Spleen (tissue), 11 donors: ENCODE results near the gene OVOL3. TPM values are rescaled to one million over a fixed set of nuclear protein-coding genes. Genes with fewer than 3 reads are reported as not detected.

Experiments used
- DNase-seq: peaks from one replicate; pipeline ENCODE4 v3.0.0-alpha.2; 2020
- H3K27ac ChIP-seq, 8 donors: fragments of 200-600 bp; sonication (generic) in 7 of 8; 1 replicate in 4 of 8; 2 replicates in 4 of 8; pipeline versions ENCODE4 v1.5.0 to v1.8.0; 2016 to 2021; ENCODE audit warnings: inconsistent platforms in 4 of 8, mild to moderate bottlenecking in 4 of 8, moderate library complexity in 1 of 8
- H3K27me3 ChIP-seq, 7 donors: fragments of 200-600 bp; sonication (generic) in 6 of 7; replicated peaks in 1 of 7; 1 replicate in 4 of 7; 2 replicates in 3 of 7; pipeline versions ENCODE4 v1.5.0 to v1.8.0; 2016 to 2021; ENCODE audit warnings: inconsistent platforms in 3 of 7, mild to moderate bottlenecking in 1 of 7
- H3K36me3 ChIP-seq, 6 donors: fragments of 200-600 bp; sonication (generic) in 5 of 6; 1 replicate in 4 of 6; 2 replicates in 2 of 6; pipeline versions ENCODE4 v1.5.0 to v1.8.0; 2016 to 2021; ENCODE audit warnings: inconsistent platforms in 2 of 6
- H3K4me1 ChIP-seq, 6 donors: fragments of 200-600 bp; sonication (generic) in 5 of 6; 1 replicate in 3 of 6; 2 replicates in 3 of 6; pipeline versions ENCODE4 v1.5.0 to v1.8.0; 2016 to 2021; ENCODE audit warnings: inconsistent platforms in 3 of 6
- H3K4me3 ChIP-seq, 8 donors: fragments of 200-600 bp; sonication (generic) in 7 of 8; 1 replicate in 4 of 8; 2 replicates in 4 of 8; pipeline versions ENCODE4 v1.5.0 to v1.8.0; 2016 to 2021; ENCODE audit warnings: inconsistent platforms in 4 of 8, mild to moderate bottlenecking in 4 of 8, moderate library complexity in 2 of 8
- H3K9me3 ChIP-seq, 8 donors: fragments of 200-600 bp; sonication (generic) in 7 of 8; 1 replicate in 4 of 8; 2 replicates in 4 of 8; pipeline versions ENCODE4 v1.5.0 to v1.8.0; 2016 to 2021; ENCODE audit warnings: inconsistent platforms in 4 of 8
- POLR2A ChIP-seq, 3 donors: fragments of 450-650 bp; IDR thresholded peaks; one replicate each; pipeline ENCODE4 v1.5.1; 2017; ENCODE audit warnings: antibody characterized with exemption in 3 of 3, mild to moderate bottlenecking in 1 of 3
- POLR2AphosphoS5 ChIP-seq, 3 donors: sonication (generic); formaldehyde crosslinking; IDR thresholded peaks; one replicate each; pipeline ENCODE4 v1.5.1; 2017; ENCODE audit warnings: antibody characterized with exemption in 3 of 3
- WGBS, 5 donors: extraction: QIAGEN DNeasy Blood & Tissue Kit in 3 of 5; methylation state at CpG; one replicate each; pipeline versions ENCODE4 v1.1.5 to v1.1.7; 2013 to 2018; 5-methylcytosine and 5-hydroxymethylcytosine counted together
- intact Hi-C: fragments of 100-400 bp; cut with DNase I; formaldehyde crosslinking; loops from one replicate; pipeline ENCODE4 v1.15.0; 2023; ENCODE audit warnings: low total_unique reads
- polyA plus RNA-seq, 3 donors: library from polyadenylated mRNA; stranded (reverse); fragments of 200-250 nt; gene quantifications; one replicate each; pipeline ENCODE4 v1.2.1, GENCODE V29; 2013
- total RNA-seq, 7 donors: library from RNA; depleted of rRNA in 3 of 7; stranded (reverse); fragments of >200 nt in 3 of 7; fragmentation: NEBNext Ultra II Directional in 4 of 7; extraction: Animal tissue kit (Norgen Biotek cat#: 25700) in 4 of 7; gene quantifications; one replicate each; pipeline versions ENCODE4 v1.1.0 to v1.2.1, GENCODE V29; 2016 to 2021
- TF ChIP-seq, protein P1 (sequence below), 11 experiments: fragments of 200-600 bp in 7 of 11; fragments of 450-650 bp in 4 of 11; sonication (generic) in 4 of 11; IDR thresholded peaks in 8 of 11; conservative IDR thresholded peaks in 3 of 11; 1 replicate in 7 of 11; 2 replicates in 4 of 11; pipeline versions ENCODE4 v1.4.0 to v1.8.0; 2016 to 2021; ENCODE audit warnings: antibody characterized with exemption in 11 of 11, inconsistent platforms in 4 of 11, mild to moderate bottlenecking in 1 of 11
- donor health status: healthy with polysubstance abuse.
- donor health status: DM: no; HTN: no; CAD: no; lungs with moderate emphysema.
- donor health status: DM: no; HTN: no; CAD: no.
- donor health status: Bipolar disorder and iron deficiency.
- donor health status: healthy.
- donor health status: DM: no; HTN: no; CAD: no.
- donor health status: DM: yes; HTN: yes; CAD: no.

The OVOL3 gene
- total and polyA plus RNA-seq, 10 donors: 0.11 to 0.22 (median 0.19) TPM; not detected in 7

GRCh38 chr19:36112678-36113077 is 1.7 kb downstream of the OVOL3 start:
- Histone ChIP-seq H3K36me3 (peaks cover 0 to 57% (median 26%) of the 10 kb centered on the region in 6 donors), H3K27me3 (no peaks in the 10 kb centered on the region), H3K4me3 (no peak overlapping the region), H3K4me1 (peaks cover 15 to 45% (median 33%) of the 10 kb centered on the region in 6 donors), H3K9me3 (no peaks in the 10 kb centered on the region), H3K27ac (no peak overlapping the region)
- DNase-seq: peak; percentile 77
- intact Hi-C loops: loop anchor here (10.0 kb wide), 1 partner anchor 58 kb away; the partner anchor contains the start of genes THAP8 and WDR62
- no peak for TF ChIP-seq POLR2AphosphoS5 (IDR thresholded peaks at IDR 0.05)
- no peak for TF ChIP-seq POLR2A (IDR thresholded peaks at IDR 0.05)
- WGBS, 5 donors: 96 to 98% (median 96%) methylated on average over 10 of the region's 10 CpGs

- Histone ChIP-seq H3K36me3 (peaks cover 0 to 57% (median 28%) of the 10 kb centered on the region in 6 donors), H3K27ac (peak overlapping the region in 1 of 8 donors; percentile 93), H3K9me3 (no peaks in the 10 kb centered on the region), H3K27me3 (no peaks in the 10 kb centered on the region), H3K4me1 (peaks cover 15 to 53% (median 35%) of the 10 kb centered on the region in 6 donors), H3K4me3 (peak overlapping the region in 6 of 8 donors; percentile 71 to 96 (median 80))
- TF ChIP-seq, protein P1, sequence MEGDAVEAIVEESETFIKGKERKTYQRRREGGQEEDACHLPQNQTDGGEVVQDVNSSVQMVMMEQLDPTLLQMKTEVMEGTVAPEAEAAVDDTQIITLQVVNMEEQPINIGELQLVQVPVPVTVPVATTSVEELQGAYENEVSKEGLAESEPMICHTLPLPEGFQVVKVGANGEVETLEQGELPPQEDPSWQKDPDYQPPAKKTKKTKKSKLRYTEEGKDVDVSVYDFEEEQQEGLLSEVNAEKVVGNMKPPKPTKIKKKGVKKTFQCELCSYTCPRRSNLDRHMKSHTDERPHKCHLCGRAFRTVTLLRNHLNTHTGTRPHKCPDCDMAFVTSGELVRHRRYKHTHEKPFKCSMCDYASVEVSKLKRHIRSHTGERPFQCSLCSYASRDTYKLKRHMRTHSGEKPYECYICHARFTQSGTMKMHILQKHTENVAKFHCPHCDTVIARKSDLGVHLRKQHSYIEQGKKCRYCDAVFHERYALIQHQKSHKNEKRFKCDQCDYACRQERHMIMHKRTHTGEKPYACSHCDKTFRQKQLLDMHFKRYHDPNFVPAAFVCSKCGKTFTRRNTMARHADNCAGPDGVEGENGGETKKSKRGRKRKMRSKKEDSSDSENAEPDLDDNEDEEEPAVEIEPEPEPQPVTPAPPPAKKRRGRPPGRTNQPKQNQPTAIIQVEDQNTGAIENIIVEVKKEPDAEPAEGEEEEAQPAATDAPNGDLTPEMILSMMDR (IDR thresholded peaks at IDR 0.05 in 8 of 11, conservative IDR thresholded peaks at IDR 0.05 in 3 of 11): no peak
- DNase-seq: peak; percentile 81
- intact Hi-C loops: loop anchor here (10.0 kb wide), 1 partner anchor 59 kb away; the partner anchor contains the start of genes THAP8 and WDR62
- WGBS, 5 donors: 94 to 97% (median 95%) methylated on average over 34 of the region's 34 CpGs
Measured at GRCh38 chr19:36113425-36113824, 2.5 kb downstream of the OVOL3 start.

GRCh38 chr19:36113894-36114720 is 3.2 kb downstream of the OVOL3 start:
- WGBS, 5 donors: 12 to 16% (median 14%) methylated on average over 47 to 48 of the region's 48 CpGs
- DNase-seq: peak; percentile 84
- peaks cover 15 to 57% (median 35%) of the 10 kb centered on the region in 6 donors for H3K4me1 ChIP-seq
- H3K9me3 ChIP-seq: no peaks in the 10 kb centered on the region
- H3K4me3 ChIP-seq: peak overlapping the region; percentile 48 to 96 (median 80)
- no peaks in the 10 kb centered on the region for H3K27me3 ChIP-seq
- H3K36me3 ChIP-seq: peaks cover 0 to 63% (median 35%) of the 10 kb centered on the region in 6 donors
- intact Hi-C loops: loop anchor here (10.0 kb wide), 1 partner anchor 59 kb away; the partner anchor contains the start of genes THAP8 and WDR62
- TF ChIP-seq POLR2AphosphoS5 (IDR thresholded peaks at IDR 0.05) (no peak), POLR2A (IDR thresholded peaks at IDR 0.05) (no peak)
- TF ChIP-seq, protein P1 (IDR thresholded peaks at IDR 0.05 in 8 of 11, conservative IDR thresholded peaks at IDR 0.05 in 3 of 11): no peak
- H3K27ac ChIP-seq: peak overlapping the region; percentile 64 to 96 (median 92)

GRCh38 chr19:36114721-36115452 is 3.9 kb downstream of the OVOL3 start, which contains the start of gene POLR2I:
POLR2I (minus strand) TSS chr19:36114875; CDS start chr19:36114856, 19 bp downstream.
- peak within 1 kb of the TSS; percentile 64 to 96 (median 92) for H3K27ac ChIP-seq
- H3K4me3 ChIP-seq: peak within 1 kb of the TSS; percentile 55 to 96 (median 80)
- WGBS, 5 donors: 0% methylated on average over 48 to 60 of the region's 60 CpGs
- TF ChIP-seq, protein P1 (IDR thresholded peaks at IDR 0.05 in 8 of 11, conservative IDR thresholded peaks at IDR 0.05 in 3 of 11): peak in 2 of 11 experiments; percentile 23 to 33
- TF ChIP-seq POLR2AphosphoS5 (IDR thresholded peaks at IDR 0.05) (peak; percentile 94 to 95 (median 95)), POLR2A (IDR thresholded peaks at IDR 0.05) (peak in 1 of 3 donors; percentile 47)
- H3K4me1 ChIP-seq: peaks cover 15 to 57% (median 35%) of the 10 kb centered on the region in 6 donors
- intact Hi-C loops: loop anchor here (10.0 kb wide), 1 partner anchor 60 kb away; the partner anchor contains the start of genes THAP8 and WDR62
- peak; percentile 99 for DNase-seq
- peaks cover 0 to 71% (median 41%) of the 10 kb centered on the region in 6 donors for H3K36me3 ChIP-seq
- no peaks in the 10 kb centered on the region for H3K27me3 ChIP-seq
- no peaks in the 10 kb centered on the region for H3K9me3 ChIP-seq
